ENCODE results near the gene TPRG1. TPM values are rescaled to one million over a fixed set of nuclear protein-coding genes. Genes with fewer than 3 reads are reported as not detected.

The TPRG1 gene
- total and polyA plus RNA-seq, 2 donors (not counting 3 experiments of a cell fraction or from before 2014, with no cell fraction given): 0.30 TPM; not detected in 1

DNA sequence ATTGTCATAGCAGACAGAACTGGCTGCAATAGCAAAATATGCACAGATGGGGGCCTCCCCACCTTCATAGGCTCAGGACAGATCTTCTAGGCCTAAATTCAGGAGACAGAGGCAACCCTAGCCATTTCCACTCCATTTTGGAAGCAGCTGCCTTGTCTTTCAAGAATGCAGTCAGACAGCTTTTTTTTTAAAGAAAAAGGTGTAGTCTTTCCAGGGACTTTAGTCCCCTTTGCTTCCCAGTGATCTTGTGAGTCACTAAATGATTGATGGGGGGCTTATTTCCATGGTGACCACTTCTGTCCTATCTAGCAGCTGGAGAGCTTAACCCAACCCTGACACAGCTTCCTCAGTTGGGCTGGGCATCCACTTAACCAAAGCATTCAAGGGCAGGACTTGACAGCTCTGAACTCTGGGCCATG, 165.9 kb downstream of the TPRG1 start:
- intact Hi-C loops (cut with micrococcal nuclease) (no loop called here), dilution Hi-C loops (cut with MboI; ENCODE audit: extremely low pct_ligation_motif_present, low sequenced_read_pairs) (no loop called here)
- Histone ChIP-seq H3K36me3 (ENCODE audit: control insufficient read depth in 2 of 2, extremely low read depth in 1 of 2, insufficient read depth in 2 of 2, low read length in 2 of 2) (no peaks in the 10 kb centered on the region), H3K79me2 (ENCODE audit: control insufficient read depth, insufficient read depth, low read length) (no peaks in the 10 kb centered on the region), H2AFZ (ENCODE audit: low read depth, low read length) (no peak overlapping the region), H3K4me3 (replicated peaks in 1 of 3; ENCODE audit: insufficient read depth in 1 of 3, low read depth in 1 of 3, low read length in 3 of 3) (no peak overlapping the region), H3K9ac (replicated peaks; ENCODE audit: extremely low read depth, insufficient read depth, low read length) (no peak overlapping the region), H3K9me1 (replicated peaks; ENCODE audit: control insufficient read depth, extremely low read depth, insufficient read depth, low read length) (no peaks in the 10 kb centered on the region), H3K4me1 (ENCODE audit: control insufficient read depth, extremely low read depth, insufficient read depth, low read length) (no peaks in the 10 kb centered on the region), H3K27me3 (ENCODE audit: control insufficient read depth in 2 of 2, insufficient read depth in 2 of 2, low read length in 2 of 2) (no peaks in the 10 kb centered on the region), H3K4me2 (ENCODE audit: insufficient read depth, low read length) (no peak overlapping the region), H3K9me3 (replicated peaks; ENCODE audit: control insufficient read depth, insufficient read depth, low read length) (no peaks in the 10 kb centered on the region), H4K20me1 (replicated peaks; ENCODE audit: control insufficient read depth, extremely low read depth, insufficient read depth, low read length) (no peaks in the 10 kb centered on the region), H3K27ac (ENCODE audit: insufficient read depth, low read depth, low read length) (no peak overlapping the region)
- POLR2A ChIA-PET: no interaction called here
- BruUV-seq (replicated peaks): no TSS peak
- TF ChIP-seq POLR2AphosphoS5 (IDR thresholded peaks at IDR 0.05; ENCODE audit: insufficient read depth, low read depth, low read length): no peak
- DNase-seq (ENCODE audit: low read depth, low spot score): no peak
- CTCF ChIA-PET: no interaction called here
- no peak for FAIRE-seq

GRCh38 chr3:189338366-189338765, 166.6 kb downstream of the TPRG1 start:
- Histone ChIP-seq H2AFZ (ENCODE audit: low read depth, low read length) (no peak overlapping the region), H3K9me3 (replicated peaks; ENCODE audit: control insufficient read depth, insufficient read depth, low read length) (no peaks in the 10 kb centered on the region), H3K36me3 (ENCODE audit: control insufficient read depth in 2 of 2, extremely low read depth in 1 of 2, insufficient read depth in 2 of 2, low read length in 2 of 2) (no peaks in the 10 kb centered on the region), H3K4me1 (ENCODE audit: control insufficient read depth, extremely low read depth, insufficient read depth, low read length) (no peaks in the 10 kb centered on the region), H3K79me2 (ENCODE audit: control insufficient read depth, insufficient read depth, low read length) (no peaks in the 10 kb centered on the region), H3K27me3 (ENCODE audit: control insufficient read depth in 2 of 2, insufficient read depth in 2 of 2, low read length in 2 of 2) (no peaks in the 10 kb centered on the region), H3K9ac (replicated peaks; ENCODE audit: extremely low read depth, insufficient read depth, low read length) (no peak overlapping the region), H3K27ac (ENCODE audit: insufficient read depth, low read depth, low read length) (no peak overlapping the region), H3K9me1 (replicated peaks; ENCODE audit: control insufficient read depth, extremely low read depth, insufficient read depth, low read length) (no peaks in the 10 kb centered on the region), H3K4me3 (replicated peaks in 1 of 3; ENCODE audit: insufficient read depth in 1 of 3, low read depth in 1 of 3, low read length in 3 of 3) (no peak overlapping the region), H4K20me1 (replicated peaks; ENCODE audit: control insufficient read depth, extremely low read depth, insufficient read depth, low read length) (no peaks in the 10 kb centered on the region), H3K4me2 (ENCODE audit: insufficient read depth, low read length) (no peak overlapping the region)
- ChIA-PET CTCF (no interaction called here), POLR2A (no interaction called here)
- DNase-seq (ENCODE audit: low read depth, low spot score) (no peak), FAIRE-seq (no peak)
- intact Hi-C loops (cut with micrococcal nuclease) (no loop called here), dilution Hi-C loops (cut with MboI; ENCODE audit: extremely low pct_ligation_motif_present, low sequenced_read_pairs) (no loop called here)
- no TSS peak for BruUV-seq (replicated peaks)
- TF ChIP-seq MAX (IDR thresholded peaks at IDR 0.05; ENCODE audit: insufficient read depth, insufficient read length) (no peak), MYC (IDR thresholded peaks at IDR 0.05; ENCODE audit: low read depth, low read length) (no peak), FOS (IDR thresholded peaks at IDR 0.05; ENCODE audit: borderline replicate concordance, insufficient read depth, low read length) (no peak), CTCF (IDR thresholded peaks at IDR 0.05; ENCODE audit: extremely low read depth in 1 of 2, insufficient read depth in 1 of 2, low read depth in 1 of 2, low read length in 2 of 2) (no peak), POLR2A (IDR thresholded peaks at IDR 0.05; ENCODE audit: low read depth, low read length) (no peak), GATA2 (IDR thresholded peaks at IDR 0.05; ENCODE audit: insufficient read depth, insufficient read length, low read depth, low read length) (no peak), EZH2 (IDR thresholded peaks at IDR 0.05; ENCODE audit: borderline replicate concordance, low read depth, low read length, severe bottlenecking) (no peak), JUN (IDR thresholded peaks at IDR 0.05; ENCODE audit: borderline replicate concordance, insufficient read depth, insufficient read length, low read depth) (no peak), POLR2AphosphoS5 (IDR thresholded peaks at IDR 0.05; ENCODE audit: insufficient read depth, low read depth, low read length) (no peak)

All from endothelial cell of umbilical vein (primary cell).